ENCODE results near the gene FBXO33. TPM values are rescaled to one million over a fixed set of nuclear protein-coding genes. Genes with fewer than 3 reads are reported as not detected.

FBXO33 gene
- total RNA-seq, 1 experiment from 2014 or later = 6.6 TPM

DNA sequence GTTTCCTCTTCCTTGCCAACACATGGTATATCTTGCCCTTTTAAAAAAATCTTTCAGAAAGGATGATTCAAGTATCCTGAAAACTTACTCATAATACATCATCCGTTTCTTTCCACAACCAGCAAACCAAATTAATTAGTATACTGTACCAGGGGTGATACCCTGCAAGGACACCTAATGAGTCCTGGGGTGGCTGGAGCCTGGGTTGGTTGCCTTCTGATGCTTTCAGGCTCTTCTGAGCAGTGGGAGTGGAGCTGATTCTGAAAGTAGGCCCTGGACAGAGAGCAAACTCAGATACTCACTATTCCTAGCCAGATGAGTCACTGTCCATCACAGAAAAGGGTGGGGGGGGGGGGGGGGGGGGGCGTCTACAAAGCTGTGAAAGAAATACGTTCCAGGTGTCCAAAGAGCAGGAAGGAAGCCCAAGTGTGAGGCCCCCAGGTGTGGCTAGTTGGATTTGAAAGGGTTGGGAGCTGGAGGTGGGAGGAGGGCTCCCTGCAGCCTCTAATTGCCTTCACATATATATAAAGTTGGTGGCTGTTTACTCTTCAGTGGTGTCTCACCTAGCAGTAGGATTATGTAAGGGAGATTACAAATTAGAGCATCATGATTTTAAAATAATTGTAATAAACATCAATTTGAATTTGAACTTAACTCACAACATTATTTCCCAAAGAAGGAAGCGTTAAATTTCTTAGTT, 36.5 kb downstream of the FBXO33 start:
- ChIA-PET CTCF (no interaction called here), POLR2A (no interaction called here)
- no peaks in the 10 kb centered on the region for H3K27me3 ChIP-seq (ENCODE audit: control insufficient read depth, insufficient read depth, low read length)
- in situ Hi-C loops (cut with HindIII; ENCODE audit: low pct_unique_long_range_greater_than_20kb, low sequenced_read_pairs) (no loop called here), intact Hi-C loops (cut with micrococcal nuclease; ENCODE audit: unreplicated experiment) (no loop called here)
- DNase-seq (ENCODE audit: low read depth, low spot score) (no peak), ATAC-seq (no peak)
- H3K9me3 ChIP-seq (ENCODE audit: control insufficient read depth, insufficient read depth, low read depth, low read length) = no peaks in the 10 kb centered on the region
- TF ChIP-seq SIN3A (IDR thresholded peaks at IDR 0.05; ENCODE audit: borderline replicate concordance, insufficient read depth, low read depth, low read length) (no peak), TCF7L2 (IDR thresholded peaks at IDR 0.05; ENCODE audit: low read depth, low read length) (no peak), POLR2AphosphoS5 (IDR thresholded peaks at IDR 0.05; ENCODE audit: low read depth, low read length) (no peak)
- TF ChIP-seq, protein P1, sequence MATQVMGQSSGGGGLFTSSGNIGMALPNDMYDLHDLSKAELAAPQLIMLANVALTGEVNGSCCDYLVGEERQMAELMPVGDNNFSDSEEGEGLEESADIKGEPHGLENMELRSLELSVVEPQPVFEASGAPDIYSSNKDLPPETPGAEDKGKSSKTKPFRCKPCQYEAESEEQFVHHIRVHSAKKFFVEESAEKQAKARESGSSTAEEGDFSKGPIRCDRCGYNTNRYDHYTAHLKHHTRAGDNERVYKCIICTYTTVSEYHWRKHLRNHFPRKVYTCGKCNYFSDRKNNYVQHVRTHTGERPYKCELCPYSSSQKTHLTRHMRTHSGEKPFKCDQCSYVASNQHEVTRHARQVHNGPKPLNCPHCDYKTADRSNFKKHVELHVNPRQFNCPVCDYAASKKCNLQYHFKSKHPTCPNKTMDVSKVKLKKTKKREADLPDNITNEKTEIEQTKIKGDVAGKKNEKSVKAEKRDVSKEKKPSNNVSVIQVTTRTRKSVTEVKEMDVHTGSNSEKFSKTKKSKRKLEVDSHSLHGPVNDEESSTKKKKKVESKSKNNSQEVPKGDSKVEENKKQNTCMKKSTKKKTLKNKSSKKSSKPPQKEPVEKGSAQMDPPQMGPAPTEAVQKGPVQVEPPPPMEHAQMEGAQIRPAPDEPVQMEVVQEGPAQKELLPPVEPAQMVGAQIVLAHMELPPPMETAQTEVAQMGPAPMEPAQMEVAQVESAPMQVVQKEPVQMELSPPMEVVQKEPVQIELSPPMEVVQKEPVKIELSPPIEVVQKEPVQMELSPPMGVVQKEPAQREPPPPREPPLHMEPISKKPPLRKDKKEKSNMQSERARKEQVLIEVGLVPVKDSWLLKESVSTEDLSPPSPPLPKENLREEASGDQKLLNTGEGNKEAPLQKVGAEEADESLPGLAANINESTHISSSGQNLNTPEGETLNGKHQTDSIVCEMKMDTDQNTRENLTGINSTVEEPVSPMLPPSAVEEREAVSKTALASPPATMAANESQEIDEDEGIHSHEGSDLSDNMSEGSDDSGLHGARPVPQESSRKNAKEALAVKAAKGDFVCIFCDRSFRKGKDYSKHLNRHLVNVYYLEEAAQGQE (IDR thresholded peaks at IDR 0.05; ENCODE audit: insufficient read depth in 1 of 2, low read depth in 2 of 2, low read length in 1 of 2) = no peak
- TF ChIP-seq, protein P2, sequence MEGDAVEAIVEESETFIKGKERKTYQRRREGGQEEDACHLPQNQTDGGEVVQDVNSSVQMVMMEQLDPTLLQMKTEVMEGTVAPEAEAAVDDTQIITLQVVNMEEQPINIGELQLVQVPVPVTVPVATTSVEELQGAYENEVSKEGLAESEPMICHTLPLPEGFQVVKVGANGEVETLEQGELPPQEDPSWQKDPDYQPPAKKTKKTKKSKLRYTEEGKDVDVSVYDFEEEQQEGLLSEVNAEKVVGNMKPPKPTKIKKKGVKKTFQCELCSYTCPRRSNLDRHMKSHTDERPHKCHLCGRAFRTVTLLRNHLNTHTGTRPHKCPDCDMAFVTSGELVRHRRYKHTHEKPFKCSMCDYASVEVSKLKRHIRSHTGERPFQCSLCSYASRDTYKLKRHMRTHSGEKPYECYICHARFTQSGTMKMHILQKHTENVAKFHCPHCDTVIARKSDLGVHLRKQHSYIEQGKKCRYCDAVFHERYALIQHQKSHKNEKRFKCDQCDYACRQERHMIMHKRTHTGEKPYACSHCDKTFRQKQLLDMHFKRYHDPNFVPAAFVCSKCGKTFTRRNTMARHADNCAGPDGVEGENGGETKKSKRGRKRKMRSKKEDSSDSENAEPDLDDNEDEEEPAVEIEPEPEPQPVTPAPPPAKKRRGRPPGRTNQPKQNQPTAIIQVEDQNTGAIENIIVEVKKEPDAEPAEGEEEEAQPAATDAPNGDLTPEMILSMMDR (IDR thresholded peaks at IDR 0.05) = no peak
- H3K36me3 ChIP-seq (ENCODE audit: control insufficient read depth, insufficient read depth, low read length) = no peaks in the 10 kb centered on the region
- no TSS peak for BruUV-seq (replicated peaks)
- H3K27ac ChIP-seq (ENCODE audit: low read length) = no peak overlapping the region
- no peak overlapping the region for H3K4me3 ChIP-seq (ENCODE audit: low read depth in 2 of 2, low read length in 2 of 2)
- H3K4me1 ChIP-seq (ENCODE audit: control insufficient read depth, insufficient read depth, low read length) = no peaks in the 10 kb centered on the region; the same call in 1 of the 2 replicates

DNA sequence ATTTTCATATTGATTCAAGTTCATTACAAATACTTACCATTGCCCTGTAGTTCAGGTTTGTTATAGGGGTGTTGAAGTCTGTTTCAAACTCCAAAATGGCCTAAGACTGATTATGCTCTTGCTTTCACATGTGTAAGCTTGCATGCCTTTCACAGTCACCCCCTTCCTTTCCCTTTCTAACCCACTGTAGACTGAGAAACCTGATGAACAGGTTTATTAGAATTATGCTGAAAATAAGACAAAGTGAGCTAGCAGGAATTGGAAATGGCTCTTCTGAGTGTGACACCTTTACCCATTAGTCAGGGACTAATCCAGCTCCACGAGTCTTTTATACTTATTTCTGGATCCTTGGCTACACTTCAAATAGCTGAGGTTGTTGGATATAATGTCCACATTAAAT, 38.9 kb downstream of the FBXO33 start:
- ATAC-seq = no peak

DNA sequence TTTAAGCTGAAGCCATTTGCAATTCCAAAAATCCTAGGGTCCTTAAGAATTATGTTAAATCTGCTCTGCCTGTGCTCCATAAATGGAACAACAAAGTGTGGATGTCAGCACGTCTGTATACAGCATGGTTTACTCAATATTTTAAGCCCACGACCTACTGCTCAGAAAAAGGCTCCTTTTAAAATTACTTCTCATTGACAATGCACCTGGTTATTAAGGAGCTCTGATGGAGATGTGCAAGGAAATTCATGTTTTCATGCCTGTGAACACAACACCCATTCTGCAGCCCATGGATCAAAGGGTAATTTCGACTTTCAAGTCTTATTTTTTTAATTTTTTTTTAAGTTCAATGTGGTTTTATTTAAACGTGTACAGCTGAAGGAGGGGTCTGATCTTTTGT, 48.1 kb downstream of the FBXO33 start:
- TF ChIP-seq POLR2AphosphoS5 (IDR thresholded peaks at IDR 0.05; ENCODE audit: low read depth, low read length) (no peak), TCF7L2 (IDR thresholded peaks at IDR 0.05; ENCODE audit: low read depth, low read length) (no peak), SIN3A (IDR thresholded peaks at IDR 0.05; ENCODE audit: borderline replicate concordance, insufficient read depth, low read depth, low read length) (no peak)
- TF ChIP-seq, protein P1 (IDR thresholded peaks at IDR 0.05; ENCODE audit: insufficient read depth in 1 of 2, low read depth in 2 of 2, low read length in 1 of 2) = no peak
- TF ChIP-seq, protein P2 (IDR thresholded peaks at IDR 0.05) = no peak
- H3K27ac ChIP-seq (ENCODE audit: low read length) = no peak overlapping the region
- H3K36me3 ChIP-seq (ENCODE audit: control insufficient read depth, insufficient read depth, low read length) = no peaks in the 10 kb centered on the region
- no peaks in the 10 kb centered on the region for H3K4me1 ChIP-seq (ENCODE audit: control insufficient read depth, insufficient read depth, low read length)
- no peaks in the 10 kb centered on the region for H3K9me3 ChIP-seq (ENCODE audit: control insufficient read depth, insufficient read depth, low read depth, low read length)
- DNase-seq (ENCODE audit: low read depth, low spot score) = no peak
- CTCF ChIA-PET = no interaction called here
- no peaks in the 10 kb centered on the region for H3K27me3 ChIP-seq (ENCODE audit: control insufficient read depth, insufficient read depth, low read length)
- ATAC-seq = no peak
- BruUV-seq (replicated peaks) = no TSS peak
- intact Hi-C loops (cut with micrococcal nuclease; ENCODE audit: unreplicated experiment) (no loop called here), in situ Hi-C loops (cut with HindIII; ENCODE audit: low pct_unique_long_range_greater_than_20kb, low sequenced_read_pairs) (no loop called here)
- POLR2A ChIA-PET = interaction anchor here (0.5 kb wide), 1 partner anchor 340 kb away, joined by 3 read pairs; no protein-coding TSS in a partner anchor
- no peak overlapping the region for H3K4me3 ChIP-seq (ENCODE audit: low read depth in 2 of 2, low read length in 2 of 2)

More for the DNA sequence above, 38.9 kb downstream of the FBXO33 start:
- no peak for DNase-seq (ENCODE audit: low read depth, low spot score)
- intact Hi-C loops (cut with micrococcal nuclease; ENCODE audit: unreplicated experiment) = no loop called here
- no TSS peak for BruUV-seq (replicated peaks)
- H3K27me3 ChIP-seq (ENCODE audit: control insufficient read depth, insufficient read depth, low read length) = no peaks in the 10 kb centered on the region
- ChIA-PET POLR2A (no interaction called here), CTCF (no interaction called here)
- TF ChIP-seq SIN3A (IDR thresholded peaks at IDR 0.05; ENCODE audit: borderline replicate concordance, insufficient read depth, low read depth, low read length) = no peak
- TF ChIP-seq POLR2AphosphoS5 (IDR thresholded peaks at IDR 0.05; ENCODE audit: low read depth, low read length) = no peak
- H3K36me3 ChIP-seq (ENCODE audit: control insufficient read depth, insufficient read depth, low read length) = no peaks in the 10 kb centered on the region
- H3K27ac ChIP-seq (ENCODE audit: low read length) = no peak overlapping the region
- H3K9me3 ChIP-seq (ENCODE audit: control insufficient read depth, insufficient read depth, low read depth, low read length) = no peaks in the 10 kb centered on the region
- H3K4me3 ChIP-seq (ENCODE audit: low read depth in 2 of 2, low read length in 2 of 2) = no peak overlapping the region
- in situ Hi-C loops (cut with HindIII; ENCODE audit: low pct_unique_long_range_greater_than_20kb, low sequenced_read_pairs) = no loop called here
- no peaks in the 10 kb centered on the region; the same call in 1 of the 2 replicates for H3K4me1 ChIP-seq (ENCODE audit: control insufficient read depth, insufficient read depth, low read length)
